T-helper 1 cell treated with Interleukin-12 subunit alpha and Interleukin-12 subunit beta and Interleukin-4 antibody, amounts not matched to agents 30 μg/mL and 1 μg/mL, for 36 hours (primary cell): ENCODE data around the gene EHHADH.
"Not testable (repeated sequence)": the region's sequence is repeated elsewhere in the genome, so short reads cannot be mapped to it uniquely, and the experiment has no call there.

ENCODE experiments used
- H3K27ac Mint-ChIP-seq: one replicate; pipeline ENCODE4 v1.8.0; 2021; ENCODE audit warnings: mild to moderate bottlenecking, mixed read lengths
- H3K27me3 Mint-ChIP-seq: one replicate; pipeline ENCODE4 v1.8.0; 2021; ENCODE audit warnings: low read depth, mixed read lengths
- H3K36me3 Mint-ChIP-seq: one replicate; pipeline ENCODE4 v1.8.0; 2021; ENCODE audit warnings: low read depth, mixed read lengths
- H3K4me1 Mint-ChIP-seq: one replicate; pipeline ENCODE4 v1.8.0; 2021; ENCODE audit warnings: low read depth, mixed read lengths
- H3K4me3 Mint-ChIP-seq: one replicate; pipeline ENCODE4 v1.8.0; 2021; ENCODE audit warnings: mild to moderate bottlenecking, moderate library complexity, mixed read lengths
- H3K9me3 Mint-ChIP-seq: one replicate; pipeline ENCODE4 v1.8.0; 2021; ENCODE audit warnings: mixed read lengths

EHHADH gene

GRCh38 chr3:185253645-185254410 is at the start of gene EHHADH:
Gene EHHADH (minus strand): TSS chr3:185254049. CDS start chr3:185254022, 27 bp downstream.
- Mint-ChIP-seq H3K4me1 (peaks cover 4% of the 10 kb centered on the region), H3K36me3 (no peaks in the 10 kb centered on the region), H3K9me3 (peaks cover 16% of the 10 kb centered on the region), H3K27me3 (peaks cover 8% of the 10 kb centered on the region), H3K27ac (peak within 1 kb of the TSS; percentile 67), H3K4me3 (peak within 1 kb of the TSS; percentile 74)

GRCh38 chr3:185299918-185300426 is 46.1 kb upstream of the EHHADH start:
- H3K27ac Mint-ChIP-seq, H3K4me3 Mint-ChIP-seq, H3K4me1 Mint-ChIP-seq, H3K9me3 Mint-ChIP-seq, H3K36me3 Mint-ChIP-seq, H3K27me3 Mint-ChIP-seq: not testable (repeated sequence)

- Mint-ChIP-seq H3K36me3 (peaks cover 2% of the 10 kb centered on the region), H3K27me3 (no peaks in the 10 kb centered on the region), H3K27ac (no peak overlapping the region), H3K9me3 (no peaks in the 10 kb centered on the region), H3K4me1 (peaks cover 2% of the 10 kb centered on the region), H3K4me3 (no peak overlapping the region)
Observed at GRCh38 chr3:185297867-185298266, 44.0 kb upstream of the EHHADH start.

- Mint-ChIP-seq H3K27me3 (no peaks in the 10 kb centered on the region), H3K4me1 (no peaks in the 10 kb centered on the region), H3K27ac (no peak overlapping the region), H3K4me3 (no peak overlapping the region), H3K9me3 (no peaks in the 10 kb centered on the region), H3K36me3 (peaks cover 5% of the 10 kb centered on the region)
Observed at GRCh38 chr3:185292238-185292637, 38.4 kb upstream of the EHHADH start.

- Mint-ChIP-seq H3K4me1 (peaks cover 2% of the 10 kb centered on the region), H3K4me3 (no peak overlapping the region), H3K9me3 (no peaks in the 10 kb centered on the region), H3K36me3 (peaks cover 7% of the 10 kb centered on the region), H3K27ac (no peak overlapping the region), H3K27me3 (no peaks in the 10 kb centered on the region)
Observed at GRCh38 chr3:185290266-185290665, 36.4 kb upstream of the EHHADH start.

GRCh38 chr3:185283374-185283935 is 29.6 kb upstream of the EHHADH start:
- H3K4me3 Mint-ChIP-seq: peak overlapping the region; percentile 99
- H3K36me3 Mint-ChIP-seq: peaks cover 9% of the 10 kb centered on the region
- peak overlapping the region; percentile 96 for H3K27ac Mint-ChIP-seq
- peaks cover 22% of the 10 kb centered on the region for H3K9me3 Mint-ChIP-seq
- peaks cover 16% of the 10 kb centered on the region for H3K27me3 Mint-ChIP-seq
- H3K4me1 Mint-ChIP-seq: peaks cover 19% of the 10 kb centered on the region

GRCh38 chr3:185282696-185283373 is 29.0 kb upstream of the EHHADH start:
- H3K27ac Mint-ChIP-seq: peak overlapping the region; percentile 96
- H3K4me3 Mint-ChIP-seq: peak overlapping the region; percentile 99
- peaks cover 16% of the 10 kb centered on the region for H3K27me3 Mint-ChIP-seq
- H3K4me1 Mint-ChIP-seq: peaks cover 19% of the 10 kb centered on the region
- peaks cover 7% of the 10 kb centered on the region for H3K36me3 Mint-ChIP-seq
- peaks cover 22% of the 10 kb centered on the region for H3K9me3 Mint-ChIP-seq

GRCh38 chr3:185280572-185281365 is 26.9 kb upstream of the EHHADH start:
- Mint-ChIP-seq H3K9me3 (peaks cover 22% of the 10 kb centered on the region), H3K27me3 (peaks cover 25% of the 10 kb centered on the region), H3K36me3 (peaks cover 5% of the 10 kb centered on the region), H3K4me3 (no peak overlapping the region), H3K4me1 (peaks cover 19% of the 10 kb centered on the region), H3K27ac (no peak overlapping the region)

- no peak overlapping the region for H3K27ac Mint-ChIP-seq
Observed at GRCh38 chr3:185279587-185280138, 25.8 kb upstream of the EHHADH start.

GRCh38 chr3:185276415-185276814 is 22.6 kb upstream of the EHHADH start:
- peaks cover 2% of the 10 kb centered on the region for H3K9me3 Mint-ChIP-seq
- no peaks in the 10 kb centered on the region for H3K36me3 Mint-ChIP-seq
- H3K27me3 Mint-ChIP-seq: peaks cover 32% of the 10 kb centered on the region
- no peak overlapping the region for H3K27ac Mint-ChIP-seq
- H3K4me1 Mint-ChIP-seq: peaks cover 2% of the 10 kb centered on the region
- no peak overlapping the region for H3K4me3 Mint-ChIP-seq

More at GRCh38 chr3:185279587-185280138, 25.8 kb upstream of the EHHADH start:
- Mint-ChIP-seq H3K27me3 (peaks cover 25% of the 10 kb centered on the region), H3K9me3 (peaks cover 22% of the 10 kb centered on the region), H3K36me3 (peaks cover 5% of the 10 kb centered on the region), H3K4me1 (peaks cover 18% of the 10 kb centered on the region), H3K4me3 (no peak overlapping the region)

GRCh38 chr3:185272033-185272432 is 18.2 kb upstream of the EHHADH start:
- Mint-ChIP-seq H3K27me3 (peaks cover 27% of the 10 kb centered on the region), H3K4me1 (no peaks in the 10 kb centered on the region), H3K27ac (no peak overlapping the region), H3K9me3 (no peaks in the 10 kb centered on the region), H3K4me3 (no peak overlapping the region), H3K36me3 (no peaks in the 10 kb centered on the region)

GRCh38 chr3:185270956-185271332 is 17.1 kb upstream of the EHHADH start:
- H3K27ac Mint-ChIP-seq: no peak overlapping the region
- H3K27me3 Mint-ChIP-seq: peaks cover 20% of the 10 kb centered on the region
- no peak overlapping the region for H3K4me3 Mint-ChIP-seq
- no peaks in the 10 kb centered on the region for H3K9me3 Mint-ChIP-seq
- H3K4me1 Mint-ChIP-seq: no peaks in the 10 kb centered on the region
- no peaks in the 10 kb centered on the region for H3K36me3 Mint-ChIP-seq

GRCh38 chr3:185270262-185270955 is 16.6 kb upstream of the EHHADH start:
- Mint-ChIP-seq H3K27me3 (peaks cover 20% of the 10 kb centered on the region), H3K27ac (no peak overlapping the region), H3K4me3 (no peak overlapping the region)

More at GRCh38 chr3:185270262-185270955, 16.6 kb upstream of the EHHADH start:
- H3K36me3 Mint-ChIP-seq: no peaks in the 10 kb centered on the region
- H3K4me1 Mint-ChIP-seq: no peaks in the 10 kb centered on the region
- no peaks in the 10 kb centered on the region for H3K9me3 Mint-ChIP-seq
